Mucosa of descending colon (tissue), 3 donors: ENCODE data around the gene CCDC85C. TPM values are rescaled to one million over a fixed set of nuclear protein-coding genes. Genes with fewer than 3 reads are reported as not detected.

Experiments used
- ATAC-seq: fragments of 200-7000 bp; cut with Tn5 transposase; one replicate; pipeline ENCODE4 v1.9.1; 2020; ENCODE audit warnings: mild to moderate bottlenecking, moderate library complexity
- DNase-seq, 3 donors: peaks; one replicate each; pipeline ENCODE4 v3.0.0-alpha.2; 2020
- H3K36me3 ChIP-seq: fragments of 200-600 bp; one replicate; pipeline ENCODE4 v1.8.0; 2021; ENCODE audit warnings: low read depth, mild to moderate bottlenecking
- H3K4me1 ChIP-seq: fragments of 200-600 bp; one replicate; pipeline ENCODE4 v1.8.0; 2021; ENCODE audit warnings: low read depth, mild to moderate bottlenecking
- H3K4me3 ChIP-seq: fragments of 200-600 bp; one replicate; pipeline ENCODE4 v1.8.0; 2021; ENCODE audit warnings: mild to moderate bottlenecking
- H3K9me3 ChIP-seq: fragments of 200-600 bp; one replicate; pipeline ENCODE4 v1.8.0; 2021; ENCODE audit warnings: mild to moderate bottlenecking
- intact Hi-C, 2 donors: fragments of 100-400 bp; cut with DNase I in 1 of 2; cut with micrococcal nuclease in 1 of 2; formaldehyde crosslinking; loops; one replicate each; pipeline versions ENCODE4 v1.11.0 to v1.11.1; 2022; cut with DNase I, micrococcal nuclease
- total RNA-seq, 3 donors: library from RNA; stranded (reverse); fragmentation: NEBNext Ultra II Directional in 2 of 3; extraction: Animal tissue kit (Norgen Biotek cat#: 25700) in 2 of 3; gene quantifications; one replicate each; pipeline versions ENCODE4 v1.2.1 to v1.2.4, GENCODE V29; 2021 to 2023
- TF ChIP-seq, protein P1 (sequence below): fragments of 200-600 bp; IDR thresholded peaks from one replicate; pipeline ENCODE4 v1.8.0; 2022; ENCODE audit warnings: antibody characterized with exemption, mild to moderate bottlenecking
- donor health status: DM: no; HTN: no; CAD: no; lungs with moderate emphysema.
- donor health status: DM: no; HTN: no; CAD: no.
- donor health status: DM: no; HTN: yes; CAD: no.

The CCDC85C gene
- total RNA-seq, 3 donors from 2014 or later = 66.2 to 102 (median 66.2) TPM

- H3K4me1 ChIP-seq = peaks cover 21% of the 10 kb centered on the region
- DNase-seq = no peak
Observed at GRCh38 chr14:99589651-99590530, 14.1 kb downstream of the CCDC85C start.

DNA sequence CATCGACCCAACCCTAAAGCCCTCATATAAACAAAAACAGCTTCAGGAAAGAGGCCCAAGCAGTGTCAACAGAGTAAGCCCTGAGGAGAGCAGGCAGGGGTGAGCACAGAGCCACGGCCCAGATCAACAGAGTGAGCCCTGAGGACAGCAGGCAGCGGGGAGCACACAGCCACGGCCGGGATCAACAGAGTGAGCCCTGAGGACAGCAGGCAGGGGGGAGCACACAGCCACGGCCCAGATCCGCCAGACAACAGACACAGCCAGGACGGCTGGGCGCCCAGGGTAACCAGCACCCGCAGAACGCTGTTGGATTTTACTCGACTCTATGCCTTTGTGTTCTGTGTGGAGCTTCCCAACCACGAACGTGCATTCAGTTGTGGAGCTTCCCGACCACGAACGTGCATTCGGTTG lies 15.0 kb downstream of the CCDC85C start:
- TF ChIP-seq, protein P1, sequence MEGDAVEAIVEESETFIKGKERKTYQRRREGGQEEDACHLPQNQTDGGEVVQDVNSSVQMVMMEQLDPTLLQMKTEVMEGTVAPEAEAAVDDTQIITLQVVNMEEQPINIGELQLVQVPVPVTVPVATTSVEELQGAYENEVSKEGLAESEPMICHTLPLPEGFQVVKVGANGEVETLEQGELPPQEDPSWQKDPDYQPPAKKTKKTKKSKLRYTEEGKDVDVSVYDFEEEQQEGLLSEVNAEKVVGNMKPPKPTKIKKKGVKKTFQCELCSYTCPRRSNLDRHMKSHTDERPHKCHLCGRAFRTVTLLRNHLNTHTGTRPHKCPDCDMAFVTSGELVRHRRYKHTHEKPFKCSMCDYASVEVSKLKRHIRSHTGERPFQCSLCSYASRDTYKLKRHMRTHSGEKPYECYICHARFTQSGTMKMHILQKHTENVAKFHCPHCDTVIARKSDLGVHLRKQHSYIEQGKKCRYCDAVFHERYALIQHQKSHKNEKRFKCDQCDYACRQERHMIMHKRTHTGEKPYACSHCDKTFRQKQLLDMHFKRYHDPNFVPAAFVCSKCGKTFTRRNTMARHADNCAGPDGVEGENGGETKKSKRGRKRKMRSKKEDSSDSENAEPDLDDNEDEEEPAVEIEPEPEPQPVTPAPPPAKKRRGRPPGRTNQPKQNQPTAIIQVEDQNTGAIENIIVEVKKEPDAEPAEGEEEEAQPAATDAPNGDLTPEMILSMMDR = no peak
- intact Hi-C loops = no loop called here
- peak; percentile 9 for ATAC-seq
- Histone ChIP-seq H3K4me1 (peaks cover 14% of the 10 kb centered on the region), H3K9me3 (no peaks in the 10 kb centered on the region), H3K36me3 (no peaks in the 10 kb centered on the region), H3K4me3 (no peak overlapping the region)
- no peak for DNase-seq

More at GRCh38 chr14:99589651-99590530, 14.1 kb downstream of the CCDC85C start:
- Histone ChIP-seq H3K36me3 (no peaks in the 10 kb centered on the region), H3K4me3 (no peak overlapping the region), H3K9me3 (no peaks in the 10 kb centered on the region)
- TF ChIP-seq, protein P1 = no peak
- no peak for ATAC-seq
- intact Hi-C loops = no loop called here

DNA sequence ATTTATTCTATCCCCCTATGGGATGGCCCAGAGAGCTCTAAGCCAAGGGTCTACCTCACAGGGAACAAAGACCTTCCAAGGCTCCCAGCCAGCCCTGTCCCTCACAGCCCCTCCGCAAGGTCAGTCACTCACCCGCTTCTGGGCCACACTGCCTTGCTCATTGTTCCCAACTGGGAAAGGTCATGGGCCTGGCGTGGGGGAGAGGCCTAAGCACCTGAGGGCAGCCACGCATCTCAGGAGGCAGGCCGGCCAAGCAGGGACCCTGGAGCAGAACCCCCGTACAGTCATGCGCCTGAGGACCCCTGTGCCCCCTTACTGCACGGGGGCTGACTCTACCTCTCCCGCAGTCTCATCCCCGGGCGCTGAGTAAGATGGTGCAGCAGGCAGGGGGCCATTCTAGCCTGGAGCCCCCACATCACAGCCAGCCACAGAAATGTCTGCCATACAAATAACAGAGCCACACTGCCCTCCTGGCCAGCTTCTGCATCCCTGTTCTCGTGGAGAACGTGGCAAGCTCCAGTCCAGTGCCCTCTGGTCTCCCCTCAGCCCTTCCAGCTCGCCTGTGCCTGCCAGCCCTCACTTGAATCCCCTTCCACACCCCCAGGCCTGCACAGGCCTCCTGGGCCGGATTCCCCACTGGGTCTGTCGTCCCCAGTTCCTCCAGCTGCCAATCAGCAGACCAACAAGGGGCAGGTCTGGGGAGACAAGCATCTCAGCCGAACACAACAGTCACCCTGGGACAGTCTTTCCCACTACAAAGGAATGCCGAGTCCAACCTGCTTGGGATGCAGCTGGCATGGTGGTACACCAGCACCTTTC lies 16.3 kb downstream of the CCDC85C start:
- ATAC-seq (no peak), DNase-seq (no peak)
- Histone ChIP-seq H3K36me3 (no peaks in the 10 kb centered on the region), H3K4me3 (no peak overlapping the region), H3K9me3 (no peaks in the 10 kb centered on the region), H3K4me1 (peaks cover 14% of the 10 kb centered on the region)
- TF ChIP-seq, protein P1 = no peak
- intact Hi-C loops = no loop called here

DNA sequence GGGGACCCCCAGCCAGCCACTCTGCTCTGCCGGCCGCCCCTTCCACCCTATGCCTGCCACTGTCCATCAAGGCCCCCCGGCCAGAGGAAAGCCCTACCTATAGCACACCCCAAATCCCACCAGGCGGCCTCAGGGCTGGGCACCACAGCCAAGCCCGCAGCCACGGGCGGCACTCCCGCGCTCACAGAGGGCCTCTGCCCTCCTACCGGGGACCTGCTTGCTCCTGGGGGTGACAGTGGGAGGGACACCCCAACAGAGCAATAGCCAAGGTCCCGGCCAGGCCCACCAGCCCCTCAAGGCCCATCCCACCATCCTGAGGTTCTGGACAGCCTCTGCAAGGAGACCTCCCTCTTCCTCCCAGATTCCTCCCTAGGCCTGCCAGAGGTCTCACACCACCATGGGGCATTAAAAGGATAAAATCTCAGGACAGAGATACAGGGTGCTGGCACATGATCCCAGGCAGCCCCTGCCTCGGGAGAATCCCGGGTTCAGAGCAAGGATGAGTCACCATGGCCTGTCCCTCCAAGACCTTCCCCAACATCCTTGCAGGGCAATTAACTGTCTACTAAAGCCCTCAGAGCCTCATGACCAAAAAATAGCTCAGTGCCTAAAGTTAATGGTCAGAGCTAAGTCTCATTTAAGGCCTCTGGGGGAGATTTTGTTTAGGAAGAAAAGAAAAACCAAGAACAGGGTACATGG lies 17.1 kb downstream of the CCDC85C start:
- Histone ChIP-seq H3K4me1 (peaks cover 14% of the 10 kb centered on the region), H3K36me3 (no peaks in the 10 kb centered on the region), H3K9me3 (no peaks in the 10 kb centered on the region), H3K4me3 (no peak overlapping the region)
- DNase-seq (no peak), ATAC-seq (no peak)
- TF ChIP-seq, protein P1 = no peak
- intact Hi-C loops = no loop called here

GRCh38 chr14:99586054-99586760 lies 17.8 kb downstream of the CCDC85C start:
- Histone ChIP-seq H3K4me1 (peaks cover 12% of the 10 kb centered on the region), H3K4me3 (no peak overlapping the region), H3K9me3 (no peaks in the 10 kb centered on the region), H3K36me3 (no peaks in the 10 kb centered on the region)
- peak; percentile 17 for ATAC-seq
- TF ChIP-seq, protein P1 = no peak
- intact Hi-C loops = no loop called here
- no peak for DNase-seq
